WERI-Rb-1 (cell line): ENCODE measurements around the gene UBASH3A.
"Not testable (repeated sequence)": the region's sequence is repeated elsewhere in the genome, so short reads cannot be mapped to it uniquely, and the experiment has no call there.

Experiments
- DNase-seq: peaks from one replicate; pipeline ENCODE4 v3.0.0-alpha.2; 2020
- H3K27ac ChIP-seq: fragments of 250-450 bp; sonication (Bioruptor Pico); 2 replicates; pipeline ENCODE4 v1.5.1; 2020; ENCODE audit warnings: mild to moderate bottlenecking, moderate library complexity
- H3K27me3 ChIP-seq: fragments of 250-450 bp; sonication (Bioruptor Pico); 2 replicates; pipeline ENCODE4 v1.5.1; 2021; ENCODE audit warnings: mild to moderate bottlenecking, low read depth, moderate library complexity; ENCODE audit not compliant: insufficient read depth, severe bottlenecking
- H3K36me3 ChIP-seq: fragments of 250-450 bp; sonication (Bioruptor Pico); 2 replicates; pipeline ENCODE4 v1.5.1; 2020; ENCODE audit warnings: mild to moderate bottlenecking, moderate library complexity
- H3K4me3 ChIP-seq: 2 replicates; pipeline ENCODE4 v1.5.1; 2011; ENCODE audit warnings: low read depth, mild to moderate bottlenecking, control low read depth, low read length
- H3K9me3 ChIP-seq: fragments of 250-450 bp; sonication (Bioruptor Pico); 2 replicates; pipeline ENCODE4 v1.5.1; 2021; ENCODE audit warnings: mild to moderate bottlenecking, moderate library complexity; ENCODE audit not compliant: severe bottlenecking
- TF ChIP-seq, protein P1 (sequence below): IDR thresholded peaks from 2 replicates; pipeline ENCODE4 v1.5.1; 2011; ENCODE audit warnings: low read depth, mild to moderate bottlenecking, control low read depth, inconsistent platforms, low read length

UBASH3A gene

DNA sequence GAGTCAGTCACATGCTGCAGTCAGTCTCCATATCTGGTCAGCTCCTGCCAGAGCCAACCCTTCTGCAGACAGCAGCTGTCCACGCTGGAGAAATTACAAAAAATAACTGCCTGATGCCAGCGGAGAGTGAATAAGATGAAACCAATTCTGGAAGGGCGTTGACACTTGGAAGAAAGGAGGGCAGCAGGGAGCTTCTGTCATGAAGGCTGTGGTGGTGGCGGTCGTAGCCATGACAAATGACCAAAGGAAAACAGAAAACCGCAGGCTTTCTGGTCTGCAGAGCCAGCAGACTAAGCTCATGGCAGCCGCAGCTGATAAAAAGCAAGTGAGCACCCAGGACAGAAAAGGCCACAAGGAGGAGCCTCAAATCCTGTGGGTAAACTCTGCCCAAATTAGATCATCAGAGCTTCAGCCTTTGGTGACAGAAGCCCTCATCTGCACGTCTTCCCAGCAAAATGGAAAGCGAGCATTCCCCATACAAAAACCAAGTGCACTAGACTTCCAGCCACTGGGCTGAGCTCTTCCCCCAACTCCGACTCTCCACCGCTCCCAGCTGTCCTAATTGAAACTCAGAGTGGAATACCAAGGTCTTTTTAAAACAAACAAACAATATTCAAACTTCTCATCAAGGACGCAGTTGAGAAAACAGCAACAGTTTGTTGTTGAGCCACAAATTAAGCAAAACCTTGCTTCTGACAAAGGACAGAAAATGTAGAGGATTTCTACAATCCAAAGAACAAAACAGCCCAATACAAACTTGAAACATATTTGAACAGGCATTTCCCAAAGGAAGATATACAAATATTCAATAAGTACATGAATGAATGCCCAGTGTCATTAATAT, 63.7 kb downstream of the UBASH3A start:
- TF ChIP-seq, protein P1, sequence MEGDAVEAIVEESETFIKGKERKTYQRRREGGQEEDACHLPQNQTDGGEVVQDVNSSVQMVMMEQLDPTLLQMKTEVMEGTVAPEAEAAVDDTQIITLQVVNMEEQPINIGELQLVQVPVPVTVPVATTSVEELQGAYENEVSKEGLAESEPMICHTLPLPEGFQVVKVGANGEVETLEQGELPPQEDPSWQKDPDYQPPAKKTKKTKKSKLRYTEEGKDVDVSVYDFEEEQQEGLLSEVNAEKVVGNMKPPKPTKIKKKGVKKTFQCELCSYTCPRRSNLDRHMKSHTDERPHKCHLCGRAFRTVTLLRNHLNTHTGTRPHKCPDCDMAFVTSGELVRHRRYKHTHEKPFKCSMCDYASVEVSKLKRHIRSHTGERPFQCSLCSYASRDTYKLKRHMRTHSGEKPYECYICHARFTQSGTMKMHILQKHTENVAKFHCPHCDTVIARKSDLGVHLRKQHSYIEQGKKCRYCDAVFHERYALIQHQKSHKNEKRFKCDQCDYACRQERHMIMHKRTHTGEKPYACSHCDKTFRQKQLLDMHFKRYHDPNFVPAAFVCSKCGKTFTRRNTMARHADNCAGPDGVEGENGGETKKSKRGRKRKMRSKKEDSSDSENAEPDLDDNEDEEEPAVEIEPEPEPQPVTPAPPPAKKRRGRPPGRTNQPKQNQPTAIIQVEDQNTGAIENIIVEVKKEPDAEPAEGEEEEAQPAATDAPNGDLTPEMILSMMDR: peak; percentile 65
- Histone ChIP-seq H3K27ac (no peak overlapping the region), H3K27me3 (no peaks in the 10 kb centered on the region), H3K36me3 (no peaks in the 10 kb centered on the region), H3K9me3 (no peaks in the 10 kb centered on the region), H3K4me3 (no peak overlapping the region)
- DNase-seq: peak; percentile 44

DNA sequence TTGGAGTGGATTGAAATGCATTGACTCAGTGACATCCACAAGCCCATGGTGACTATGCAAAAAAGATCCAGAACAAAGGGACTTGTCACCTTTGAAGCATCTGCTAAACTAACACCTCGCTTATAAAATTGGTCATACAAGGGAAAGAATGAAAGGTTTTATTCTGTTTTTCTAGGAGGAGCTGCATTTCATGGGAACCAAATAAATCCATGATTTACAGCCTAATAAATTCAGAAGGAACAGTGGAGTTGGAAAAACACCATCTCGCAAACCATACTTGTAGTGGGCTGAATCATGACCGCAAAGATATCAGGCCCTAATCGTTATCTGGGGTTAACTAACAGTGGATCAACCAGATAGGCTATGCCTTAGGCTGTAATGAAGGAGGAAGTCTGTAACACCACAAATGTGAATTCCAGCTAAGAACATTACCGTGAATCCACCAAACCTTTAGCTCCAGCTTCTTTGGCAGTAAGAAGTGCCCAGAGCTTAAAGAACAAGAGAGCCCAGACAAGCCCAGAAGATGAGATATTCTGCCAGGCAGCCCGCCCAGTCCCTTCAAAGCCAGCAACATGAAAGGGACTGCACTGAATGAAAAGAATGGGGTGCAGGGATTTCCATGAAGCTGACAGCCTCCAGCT, 64.9 kb downstream of the UBASH3A start:
- H3K36me3 ChIP-seq: no peaks in the 10 kb centered on the region
- TF ChIP-seq, protein P1: no peak
- no peak overlapping the region for H3K27ac ChIP-seq
- no peaks in the 10 kb centered on the region for H3K9me3 ChIP-seq
- no peak for DNase-seq
- H3K27me3 ChIP-seq: no peaks in the 10 kb centered on the region
- no peak overlapping the region for H3K4me3 ChIP-seq

DNA sequence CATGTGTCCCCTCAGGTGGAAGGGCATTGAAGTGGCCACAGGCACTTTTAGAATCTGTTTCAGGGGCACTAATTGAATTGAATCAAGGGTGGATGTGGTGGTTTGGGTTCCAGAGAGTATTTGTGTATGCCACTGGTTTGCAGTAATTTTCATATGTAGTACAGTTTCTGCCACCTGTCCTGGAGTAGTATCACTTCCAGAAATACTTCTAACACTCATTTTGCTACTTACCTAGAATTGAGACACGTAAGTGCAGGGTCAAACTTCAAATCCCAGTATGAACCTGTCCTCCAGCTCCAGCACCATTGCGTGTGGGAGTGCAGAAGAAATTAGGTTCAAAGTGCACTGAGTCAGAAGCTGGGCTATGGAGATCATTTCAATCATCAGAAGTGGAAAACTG, 65.6 kb downstream of the UBASH3A start:
- TF ChIP-seq, protein P1: no peak
- DNase-seq: no peak
- Histone ChIP-seq H3K9me3 (no peaks in the 10 kb centered on the region), H3K36me3 (no peaks in the 10 kb centered on the region), H3K4me3 (no peak overlapping the region), H3K27ac (no peak overlapping the region), H3K27me3 (no peaks in the 10 kb centered on the region)

DNA sequence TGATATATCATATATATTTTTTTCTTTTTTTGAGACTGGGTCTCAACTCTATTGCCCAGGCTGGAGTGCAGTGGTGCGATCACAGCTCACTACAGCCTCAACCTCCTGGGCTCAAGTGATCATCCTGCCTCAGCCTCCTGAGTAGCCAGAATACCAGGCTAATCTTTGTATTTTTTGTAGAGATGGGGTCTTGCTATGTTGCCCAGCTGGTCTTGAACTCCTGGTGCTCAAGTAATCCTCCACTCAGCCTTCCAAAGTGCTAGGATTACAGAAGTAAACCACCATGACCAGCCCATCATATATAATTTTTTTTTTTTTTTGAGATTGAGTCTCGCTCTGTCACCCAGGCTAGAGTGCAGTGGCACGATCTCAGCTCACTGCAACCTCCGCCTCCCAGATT, 66.0 kb downstream of the UBASH3A start:
- not testable (repeated sequence) for H3K27ac ChIP-seq, DNase-seq, H3K36me3 ChIP-seq, H3K27me3 ChIP-seq, H3K9me3 ChIP-seq, H3K4me3 ChIP-seq

DNA sequence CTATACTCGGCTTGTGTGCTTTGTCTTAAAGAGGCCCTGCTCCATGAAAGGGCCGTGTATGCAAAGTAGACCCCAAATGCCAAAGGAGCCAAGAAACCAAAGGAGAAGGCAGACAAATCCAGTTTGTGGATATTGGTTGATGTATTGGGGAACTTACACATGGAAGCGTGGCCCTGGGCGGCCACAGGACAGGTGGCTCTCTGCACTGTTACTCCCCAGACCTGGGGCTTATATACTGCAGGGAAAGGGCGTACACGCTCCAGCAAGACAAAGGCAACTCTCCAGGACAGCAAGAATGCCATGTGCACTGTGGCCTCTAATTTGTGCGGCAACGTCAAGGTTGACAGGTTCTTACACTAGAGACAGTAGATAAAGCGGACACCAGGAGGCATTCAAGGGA, 67.5 kb downstream of the UBASH3A start:
- no peaks in the 10 kb centered on the region for H3K27me3 ChIP-seq
- no peaks in the 10 kb centered on the region for H3K9me3 ChIP-seq
- H3K4me3 ChIP-seq: no peak overlapping the region
- no peak for DNase-seq
- H3K36me3 ChIP-seq: no peaks in the 10 kb centered on the region
- TF ChIP-seq, protein P1: no peak
- no peak overlapping the region for H3K27ac ChIP-seq

DNA sequence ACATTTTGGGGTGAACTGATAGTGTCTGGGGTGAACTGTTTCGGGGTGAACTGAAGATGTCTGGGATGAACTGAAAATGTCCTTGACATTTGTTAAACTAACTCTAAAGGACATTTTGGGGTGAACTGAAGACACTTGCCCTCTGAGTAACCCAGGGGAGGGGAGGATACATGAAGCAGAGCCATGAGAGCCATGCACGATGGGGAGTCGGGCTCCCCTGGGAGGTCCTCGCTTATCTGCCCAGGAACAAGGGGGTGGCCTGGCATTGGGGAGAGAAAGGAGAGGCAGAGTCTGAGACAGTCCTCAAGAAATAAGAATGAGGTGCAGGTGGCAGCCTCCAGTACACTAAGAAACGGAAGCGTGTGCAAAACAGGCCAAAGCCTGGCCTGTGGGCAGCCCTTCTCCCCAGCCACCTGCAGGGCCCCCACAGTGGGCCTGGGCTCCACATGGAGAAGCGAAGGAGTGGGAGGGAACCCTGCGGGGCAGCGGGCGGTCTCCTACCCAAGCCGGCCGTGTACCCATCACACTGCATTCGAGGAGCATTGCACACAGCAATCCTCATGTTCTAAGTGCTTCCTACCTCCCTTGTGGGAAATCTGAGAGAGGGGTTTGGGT, 68.1 kb downstream of the UBASH3A start:
- TF ChIP-seq, protein P1: no peak
- no peak overlapping the region for H3K27ac ChIP-seq
- H3K4me3 ChIP-seq: no peak overlapping the region
- no peaks in the 10 kb centered on the region for H3K9me3 ChIP-seq
- H3K36me3 ChIP-seq: no peaks in the 10 kb centered on the region
- DNase-seq: no peak
- no peaks in the 10 kb centered on the region for H3K27me3 ChIP-seq
